SK-N-SH treated with all-trans-retinoic acid at 6 μM for 48 hours (cell line): ENCODE results near the gene C22orf39.

Experiments
- ATAC-seq: fragments of 200-7000 bp; cut with Tn5 transposase; 3 replicates; pipeline ENCODE4 v1.9.1; 2020; ENCODE audit warnings: mild to moderate bottlenecking, moderate library complexity
- ARNTL ChIP-seq: fragments of 450-650 bp; formaldehyde crosslinking; IDR thresholded peaks from 2 replicates; pipeline ENCODE4 v1.5.0; 2020; ENCODE audit warnings: low read depth, mild to moderate bottlenecking, moderate library complexity, borderline replicate concordance
- CREB5 ChIP-seq: fragments of 250-450 bp; sonication (Bioruptor Pico); IDR thresholded peaks from 2 replicates; pipeline ENCODE4 v1.5.1; 2020; ENCODE audit warnings: low read depth, mild to moderate bottlenecking, moderate library complexity
- CSDC2 ChIP-seq: fragments of 250-450 bp; sonication (Bioruptor Pico); IDR thresholded peaks from 2 replicates; pipeline ENCODE4 v1.5.0; 2020; ENCODE audit warnings: mild to moderate bottlenecking, moderate library complexity
- ESRRG ChIP-seq: fragments of 250-450 bp; sonication (Bioruptor Pico); IDR thresholded peaks from 2 replicates; pipeline ENCODE4 v1.6.1; 2021; ENCODE audit warnings: mild to moderate bottlenecking
- GLIS3 ChIP-seq: fragments of 250-450 bp; sonication (Bioruptor Pico); IDR thresholded peaks from 2 replicates; pipeline ENCODE4 v1.5.0; 2020; ENCODE audit warnings: mild to moderate bottlenecking, moderate library complexity
- ISL1 ChIP-seq: fragments of 250-450 bp; sonication (Bioruptor Pico); IDR thresholded peaks from 2 replicates; pipeline ENCODE4 v2.1.2; 2022; ENCODE audit warnings: mild to moderate bottlenecking, moderate library complexity
- OSR1 ChIP-seq: fragments of 250-450 bp; sonication (Bioruptor Pico); IDR thresholded peaks from 2 replicates; pipeline ENCODE4 v1.8.0; 2022; ENCODE audit warnings: moderate library complexity, mild to moderate bottlenecking, inconsistent platforms
- POU6F1 ChIP-seq: fragments of 250-450 bp; sonication (Bioruptor Pico); IDR thresholded peaks from 2 replicates; pipeline ENCODE4 v1.8.0; 2021; ENCODE audit warnings: low read depth, mild to moderate bottlenecking, moderate library complexity, borderline replicate concordance
- PPARA ChIP-seq: fragments of 250-450 bp; sonication (Bioruptor Pico); IDR thresholded peaks from 2 replicates; pipeline ENCODE4 v1.5.0; 2020; ENCODE audit warnings: mild to moderate bottlenecking, borderline replicate concordance
- TOX ChIP-seq: fragments of 250-450 bp; sonication (Bioruptor Pico); IDR thresholded peaks from 2 replicates; pipeline ENCODE4 v1.8.0; 2021; ENCODE audit warnings: mild to moderate bottlenecking, moderate library complexity, borderline replicate concordance
- TSHZ2 ChIP-seq: fragments of 250-450 bp; sonication (Bioruptor Pico); IDR thresholded peaks from 2 replicates; pipeline ENCODE4 v1.5.0; 2020; ENCODE audit warnings: mild to moderate bottlenecking, moderate library complexity
- ZC3H10 ChIP-seq: fragments of 250-450 bp; sonication (Bioruptor Pico); IDR thresholded peaks from 2 replicates; pipeline ENCODE4 v1.5.1; 2021; ENCODE audit warnings: mild to moderate bottlenecking, moderate library complexity
- ZFP3 ChIP-seq: fragments of 250-450 bp; sonication (Bioruptor Pico); IDR thresholded peaks from 2 replicates; pipeline ENCODE4 v1.5.0; 2020; ENCODE audit warnings: mild to moderate bottlenecking, moderate library complexity
- ZFP30 ChIP-seq: fragments of 450-650 bp; formaldehyde crosslinking; IDR thresholded peaks from 2 replicates; pipeline ENCODE4 v1.5.0; 2022; ENCODE audit warnings: mild to moderate bottlenecking, moderate library complexity
- ZNF565 ChIP-seq: fragments of 450-650 bp; formaldehyde crosslinking; conservative IDR thresholded peaks from 2 replicates; pipeline ENCODE4 v1.5.0; 2020; ENCODE audit warnings: low read depth, mild to moderate bottlenecking, moderate library complexity
- ZNF8 ChIP-seq: fragments of 450-650 bp; formaldehyde crosslinking; IDR thresholded peaks from 2 replicates; pipeline ENCODE4 v1.5.0; 2020; ENCODE audit warnings: mild to moderate bottlenecking, moderate library complexity
- TF ChIP-seq, protein P1 (sequence below): fragments of 250-450 bp; sonication (Bioruptor Pico); IDR thresholded peaks from 2 replicates; pipeline ENCODE4 v1.8.0; 2020; ENCODE audit warnings: mild to moderate bottlenecking, moderate library complexity, borderline replicate concordance
- TF ChIP-seq, protein P2 (sequence below): fragments of 250-450 bp; sonication (Bioruptor Pico); IDR thresholded peaks from 2 replicates; pipeline ENCODE4 v1.5.1; 2021; ENCODE audit warnings: mild to moderate bottlenecking, moderate library complexity

The C22orf39 gene

GRCh38 chr22:19396934-19397733 lies 50.4 kb downstream of the C22orf39 start:
- ATAC-seq, result no peak
- TF ChIP-seq, protein P1, sequence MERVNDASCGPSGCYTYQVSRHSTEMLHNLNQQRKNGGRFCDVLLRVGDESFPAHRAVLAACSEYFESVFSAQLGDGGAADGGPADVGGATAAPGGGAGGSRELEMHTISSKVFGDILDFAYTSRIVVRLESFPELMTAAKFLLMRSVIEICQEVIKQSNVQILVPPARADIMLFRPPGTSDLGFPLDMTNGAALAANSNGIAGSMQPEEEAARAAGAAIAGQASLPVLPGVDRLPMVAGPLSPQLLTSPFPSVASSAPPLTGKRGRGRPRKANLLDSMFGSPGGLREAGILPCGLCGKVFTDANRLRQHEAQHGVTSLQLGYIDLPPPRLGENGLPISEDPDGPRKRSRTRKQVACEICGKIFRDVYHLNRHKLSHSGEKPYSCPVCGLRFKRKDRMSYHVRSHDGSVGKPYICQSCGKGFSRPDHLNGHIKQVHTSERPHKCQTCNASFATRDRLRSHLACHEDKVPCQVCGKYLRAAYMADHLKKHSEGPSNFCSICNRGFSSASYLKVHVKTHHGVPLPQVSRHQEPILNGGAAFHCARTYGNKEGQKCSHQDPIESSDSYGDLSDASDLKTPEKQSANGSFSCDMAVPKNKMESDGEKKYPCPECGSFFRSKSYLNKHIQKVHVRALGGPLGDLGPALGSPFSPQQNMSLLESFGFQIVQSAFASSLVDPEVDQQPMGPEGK (CRISPR knock-in tag), result no peak
- TF ChIP-seq PPARA (CRISPR knock-in tag) (no peak), POU6F1 (CRISPR knock-in tag) (no peak), ZFP30 (CRISPR knock-in tag) (no peak), GLIS3 (CRISPR knock-in tag) (no peak)

DNA sequence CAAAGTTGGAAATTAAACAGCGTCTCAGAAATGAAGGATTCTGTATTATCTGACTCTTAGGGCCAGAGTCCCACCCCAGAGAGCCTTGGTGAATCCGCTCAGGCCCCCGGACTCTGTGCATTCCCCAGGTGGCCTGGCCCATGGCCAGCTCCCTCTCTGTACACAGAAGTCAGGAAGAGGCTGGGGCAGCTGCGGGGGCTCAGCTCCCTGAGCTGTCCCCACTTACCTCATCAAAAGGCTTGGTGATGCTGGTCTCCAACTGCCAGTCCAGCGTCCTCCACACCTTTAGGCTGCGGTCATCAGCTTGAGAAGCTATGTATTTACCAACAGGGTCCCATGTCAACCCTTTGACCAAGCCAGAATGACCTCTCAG lies 51.0 kb downstream of the C22orf39 start:
- ATAC-seq, result no peak
- TF ChIP-seq TOX (CRISPR knock-in tag), result no peak
- TF ChIP-seq CSDC2 (CRISPR knock-in tag), result no peak
- TF ChIP-seq, protein P1 (CRISPR knock-in tag), result no peak
- TF ChIP-seq PPARA (CRISPR knock-in tag), result no peak
- no peak for TF ChIP-seq CREB5 (CRISPR knock-in tag)
- no peak for TF ChIP-seq ZC3H10 (CRISPR knock-in tag)
- TF ChIP-seq ARNTL (CRISPR knock-in tag), result no peak
- no peak for TF ChIP-seq ZFP3 (CRISPR knock-in tag)
- no peak for TF ChIP-seq GLIS3 (CRISPR knock-in tag)
- TF ChIP-seq ZNF8 (CRISPR knock-in tag), result no peak

DNA sequence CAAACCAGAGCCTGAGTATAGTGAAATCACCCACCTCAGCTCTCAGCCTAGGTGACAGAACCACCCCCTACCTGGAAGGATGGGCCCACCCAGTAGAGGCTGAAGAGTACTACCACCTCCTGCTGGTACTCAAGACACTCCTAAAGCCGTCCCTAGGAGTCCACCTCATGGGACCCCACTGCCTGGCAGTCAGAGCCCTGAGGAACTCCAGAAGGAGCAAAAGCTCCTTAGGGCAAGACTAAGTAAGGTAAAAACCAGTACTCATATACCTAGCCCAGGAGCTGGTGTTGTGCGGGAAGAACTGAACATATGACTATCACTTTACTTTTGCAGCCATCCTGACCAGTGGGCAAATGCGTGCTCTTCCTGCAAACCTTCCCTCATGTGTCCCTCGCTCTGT lies 52.2 kb downstream of the C22orf39 start:
- ATAC-seq, result no peak
- TF ChIP-seq ESRRG (no peak), TSHZ2 (CRISPR knock-in tag) (no peak), ZNF565 (no peak), PPARA (CRISPR knock-in tag) (no peak), ZFP30 (CRISPR knock-in tag) (no peak), OSR1 (CRISPR knock-in tag) (no peak), ISL1 (CRISPR knock-in tag) (no peak), POU6F1 (CRISPR knock-in tag) (no peak), GLIS3 (CRISPR knock-in tag) (no peak)
- TF ChIP-seq, protein P2, sequence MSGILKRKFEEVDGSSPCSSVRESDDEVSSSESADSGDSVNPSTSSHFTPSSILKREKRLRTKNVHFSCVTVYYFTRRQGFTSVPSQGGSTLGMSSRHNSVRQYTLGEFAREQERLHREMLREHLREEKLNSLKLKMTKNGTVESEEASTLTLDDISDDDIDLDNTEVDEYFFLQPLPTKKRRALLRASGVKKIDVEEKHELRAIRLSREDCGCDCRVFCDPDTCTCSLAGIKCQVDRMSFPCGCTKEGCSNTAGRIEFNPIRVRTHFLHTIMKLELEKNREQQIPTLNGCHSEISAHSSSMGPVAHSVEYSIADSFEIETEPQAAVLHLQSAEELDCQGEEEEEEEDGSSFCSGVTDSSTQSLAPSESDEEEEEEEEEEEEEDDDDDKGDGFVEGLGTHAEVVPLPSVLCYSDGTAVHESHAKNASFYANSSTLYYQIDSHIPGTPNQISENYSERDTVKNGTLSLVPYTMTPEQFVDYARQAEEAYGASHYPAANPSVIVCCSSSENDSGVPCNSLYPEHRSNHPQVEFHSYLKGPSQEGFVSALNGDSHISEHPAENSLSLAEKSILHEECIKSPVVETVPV (CRISPR knock-in tag), result no peak
- TF ChIP-seq, protein P1 (CRISPR knock-in tag), result no peak
